Neuronal stem cell (in vitro differentiated cells): Measurements from ENCODE around the gene HSD17B14.
A peak's percentile ranks its signal among the peaks of the same experiment; 100 is the strongest.

Source experiments
- DNase-seq: peaks from one replicate; pipeline ENCODE4 v3.0.0-alpha.2; 2013; ENCODE audit warnings: low spot score
- H2AFZ ChIP-seq: one replicate; pipeline ENCODE4 v1.6.1; 2013; ENCODE audit warnings: mild to moderate bottlenecking, low read length, inconsistent platforms
- H2AK5ac ChIP-seq: 2 replicates; pipeline ENCODE4 v1.6.1; 2013; ENCODE audit warnings: low read depth, mild to moderate bottlenecking, inconsistent platforms, low read length, moderate library complexity, mixed read lengths
- H2BK120ac ChIP-seq: 2 replicates; pipeline ENCODE4 v1.6.1; 2013; ENCODE audit warnings: low read depth, mild to moderate bottlenecking, inconsistent platforms, low read length, moderate library complexity, mixed read lengths
- H2BK12ac ChIP-seq: one replicate; pipeline ENCODE4 v1.6.1; 2013; ENCODE audit warnings: low read length, inconsistent platforms
- H2BK15ac ChIP-seq: 2 replicates; pipeline ENCODE4 v1.6.1; 2013; ENCODE audit warnings: mild to moderate bottlenecking, low read length, inconsistent platforms, mixed read lengths
- H2BK5ac ChIP-seq: one replicate; pipeline ENCODE4 v1.6.1; 2013; ENCODE audit warnings: inconsistent platforms, mild to moderate bottlenecking, low read length, moderate library complexity
- H3K14ac ChIP-seq: one replicate; pipeline ENCODE4 v1.6.1; 2013; ENCODE audit warnings: low read length, inconsistent platforms
- H3K18ac ChIP-seq: 2 replicates; pipeline ENCODE4 v1.6.1; 2013; ENCODE audit warnings: low read length, inconsistent platforms
- H3K23ac ChIP-seq: 2 replicates; pipeline ENCODE4 v1.6.1; 2013; ENCODE audit warnings: low read depth, mild to moderate bottlenecking, mixed read lengths, low read length, inconsistent platforms; ENCODE audit not compliant: poor library complexity
- H3K27ac ChIP-seq: replicated peaks from 3 replicates; pipeline ENCODE4 v1.5.1; 2013; ENCODE audit warnings: low read length, inconsistent platforms
- H3K27me3 ChIP-seq, 3 experiments: 2 replicates each; pipeline ENCODE4 v1.6.1; 2013; ENCODE audit warnings: low read length in 3 of 3, mild to moderate bottlenecking in 2 of 3, inconsistent platforms in 1 of 3, low read depth in 1 of 3, mixed read lengths in 1 of 3, moderate library complexity in 1 of 3; ENCODE audit not compliant: control insufficient read depth in 3 of 3, insufficient read depth in 3 of 3
- H3K36me3 ChIP-seq, 2 donors: replicated peaks in 1 of 2; 2 replicates each; pipeline ENCODE4 v1.6.1; 2013; ENCODE audit warnings: low read length in 2 of 2; ENCODE audit not compliant: control insufficient read depth in 2 of 2, insufficient read depth in 2 of 2
- H3K4ac ChIP-seq: 2 replicates; pipeline ENCODE4 v1.6.1; 2013; ENCODE audit warnings: inconsistent platforms, mild to moderate bottlenecking, low read length, moderate library complexity
- H3K4me1 ChIP-seq, 2 donors: 1 replicate in 1 of 2; 2 replicates in 1 of 2; pipeline ENCODE4 v1.6.1; 2013; ENCODE audit warnings: low read length in 2 of 2, low read depth in 1 of 2; ENCODE audit not compliant: control insufficient read depth in 2 of 2, insufficient read depth in 1 of 2
- H3K4me2 ChIP-seq: one replicate; pipeline ENCODE4 v1.6.1; 2013; ENCODE audit warnings: mild to moderate bottlenecking, low read length, inconsistent platforms; ENCODE audit not compliant: insufficient read depth, poor library complexity, severe bottlenecking
- H3K4me3 ChIP-seq, 2 donors: 2 replicates each; pipeline ENCODE4 v1.5.1; 2013; ENCODE audit warnings: low read length in 2 of 2, mild to moderate bottlenecking in 2 of 2, inconsistent platforms in 1 of 2, moderate library complexity in 1 of 2
- H3K79me1 ChIP-seq: one replicate; pipeline ENCODE4 v1.6.1; 2013; ENCODE audit warnings: low read depth, mild to moderate bottlenecking, inconsistent platforms, low read length, moderate library complexity
- H3K9ac ChIP-seq: one replicate; pipeline ENCODE4 v1.6.1; 2013; ENCODE audit warnings: mild to moderate bottlenecking, low read depth, low read length, inconsistent platforms; ENCODE audit not compliant: poor library complexity
- H3K9me3 ChIP-seq, 2 donors: replicated peaks in 1 of 2; 2 replicates each; pipeline versions ENCODE3 to v1.6.1; 2013; ENCODE audit warnings: low read length in 2 of 2, mild to moderate bottlenecking in 2 of 2, inconsistent platforms in 1 of 2, low read depth in 1 of 2, mixed read lengths in 1 of 2, moderate library complexity in 1 of 2; ENCODE audit not compliant: control insufficient read depth in 2 of 2, insufficient read depth in 1 of 2
- H4K8ac ChIP-seq: one replicate; pipeline ENCODE4 v1.6.1; 2013; ENCODE audit warnings: low read depth, mild to moderate bottlenecking, inconsistent platforms, low read length, moderate library complexity
- H4K91ac ChIP-seq: one replicate; pipeline ENCODE4 v1.6.1; 2013; ENCODE audit warnings: low read length, low read depth, mild to moderate bottlenecking, inconsistent platforms; ENCODE audit not compliant: poor library complexity
- WGBS, 2 donors: extraction: QIAGEN DNeasy Blood & Tissue Kit; methylation state at CpG; one replicate each; pipeline ENCODE4 v1.1.7; 2013; ENCODE audit warnings: missing lambda C conversion rate in 2 of 2, mixed read lengths in 1 of 2; ENCODE audit not compliant: insufficient read length in 2 of 2, insufficient replicate concordance in 1 of 2; ENCODE audit errors: extremely low coverage in 2 of 2; 5-methylcytosine and 5-hydroxymethylcytosine counted together

HSD17B14 gene

GRCh38 chr19:48804496-48804895, 31.8 kb downstream of the HSD17B14 start:
- Histone ChIP-seq H2AFZ (no peak overlapping the region), H3K14ac (no peak overlapping the region), H2AK5ac (peak overlapping the region; percentile 61), H3K4me1 (peaks cover 9 to 14% of the 10 kb centered on the region in 2 donors), H3K9ac (no peak overlapping the region), H3K9me3 (no peaks in the 10 kb centered on the region), H3K27me3 (no peaks in the 10 kb centered on the region), H4K91ac (no peak overlapping the region), H3K27ac (no peak overlapping the region), H3K18ac (no peak overlapping the region), H3K79me1 (no peaks in the 10 kb centered on the region), H2BK15ac (no peak overlapping the region), H2BK12ac (no peak overlapping the region), H4K8ac (no peak overlapping the region), H3K4me2 (no peak overlapping the region), H2BK5ac (no peak overlapping the region), H2BK120ac (no peak overlapping the region), H3K23ac (no peak overlapping the region), H3K36me3 (peaks cover 1 to 5% of the 10 kb centered on the region in 2 donors), H3K4me3 (no peak overlapping the region), H3K4ac (no peak overlapping the region)
- no CpG with 5 or more reads among the region's 8 CpGs for WGBS, 2 donors
- no peak for DNase-seq

GRCh38 chr19:48802623-48803022, 33.7 kb downstream of the HSD17B14 start:
- Histone ChIP-seq H3K4me2 (no peak overlapping the region), H3K9ac (no peak overlapping the region), H4K8ac (no peak overlapping the region), H2AK5ac (no peak overlapping the region), H3K14ac (no peak overlapping the region), H2BK120ac (no peak overlapping the region), H3K23ac (no peak overlapping the region), H4K91ac (no peak overlapping the region), H3K27ac (no peak overlapping the region), H2AFZ (no peak overlapping the region), H3K9me3 (no peaks in the 10 kb centered on the region), H3K4me1 (peaks cover 7 to 17% of the 10 kb centered on the region in 2 donors), H2BK15ac (no peak overlapping the region), H3K79me1 (no peaks in the 10 kb centered on the region), H2BK12ac (no peak overlapping the region), H3K4ac (no peak overlapping the region), H3K27me3 (no peaks in the 10 kb centered on the region), H3K4me3 (no peak overlapping the region), H3K18ac (no peak overlapping the region), H2BK5ac (no peak overlapping the region), H3K36me3 (no peaks in the 10 kb centered on the region)
- no peak for DNase-seq
- WGBS, 2 donors = no CpG with 5 or more reads among the region's 2 CpGs

- no peaks in the 10 kb centered on the region for H3K27me3 ChIP-seq
- peak overlapping the region; percentile 57 for H2BK15ac ChIP-seq
- no peak overlapping the region for H3K4me2 ChIP-seq
- peak overlapping the region; percentile 49 for H2BK12ac ChIP-seq
- DNase-seq = no peak
- H3K18ac ChIP-seq = peak overlapping the region; percentile 1
- no peak overlapping the region for H2BK120ac ChIP-seq
- no peaks in the 10 kb centered on the region for H3K9me3 ChIP-seq
- no peak overlapping the region for H3K23ac ChIP-seq
- H3K79me1 ChIP-seq = no peaks in the 10 kb centered on the region
- no peak overlapping the region for H3K4me3 ChIP-seq
- H2AK5ac ChIP-seq = peak overlapping the region; percentile 69
- peak overlapping the region; percentile 14 for H2BK5ac ChIP-seq
- H3K4ac ChIP-seq = no peak overlapping the region
- H3K14ac ChIP-seq = peak overlapping the region; percentile 6
- H4K91ac ChIP-seq = no peak overlapping the region
- H3K4me1 ChIP-seq = peaks cover 3 to 8% of the 10 kb centered on the region in 2 donors
- no peak overlapping the region for H4K8ac ChIP-seq
- WGBS, 2 donors = no CpG with 5 or more reads among the region's 44 CpGs
- peak overlapping the region; percentile 41 for H3K27ac ChIP-seq
- H3K9ac ChIP-seq = no peak overlapping the region
- H2AFZ ChIP-seq = no peak overlapping the region
- peaks cover 0 to 3% of the 10 kb centered on the region in 2 donors for H3K36me3 ChIP-seq
Observed at GRCh38 chr19:48799358-48800300, 36.7 kb downstream of the HSD17B14 start.

- Histone ChIP-seq H2AK5ac (no peak overlapping the region), H2BK120ac (no peak overlapping the region), H2BK12ac (no peak overlapping the region), H3K14ac (no peak overlapping the region), H4K91ac (no peak overlapping the region), H3K9ac (no peak overlapping the region), H3K4ac (no peak overlapping the region), H3K4me1 (peaks cover 3 to 8% of the 10 kb centered on the region in 2 donors), H3K79me1 (no peaks in the 10 kb centered on the region), H3K27me3 (no peaks in the 10 kb centered on the region), H3K4me2 (no peak overlapping the region), H3K36me3 (peaks cover 0 to 3% of the 10 kb centered on the region in 2 donors), H2AFZ (no peak overlapping the region), H3K9me3 (no peaks in the 10 kb centered on the region), H3K4me3 (no peak overlapping the region), H2BK5ac (peak overlapping the region; percentile 14), H3K18ac (peak overlapping the region; percentile 34), H3K23ac (no peak overlapping the region), H2BK15ac (no peak overlapping the region), H3K27ac (peak overlapping the region; percentile 41), H4K8ac (no peak overlapping the region)
- DNase-seq = no peak
- no CpG with 5 or more reads among the region's 6 CpGs for WGBS, 2 donors
Observed at GRCh38 chr19:48798937-48799336, 37.4 kb downstream of the HSD17B14 start.
